Measurements from ENCODE around the gene ETF1. TPM values are rescaled to one million over a fixed set of nuclear protein-coding genes. Genes with fewer than 3 reads are reported as not detected.
"Not testable (repeated sequence)": the region's sequence is repeated elsewhere in the genome, so short reads cannot be mapped to it uniquely, and the experiment has no call there.

Gene ETF1
- total RNA-seq, 1 donor, result 160 TPM

DNA sequence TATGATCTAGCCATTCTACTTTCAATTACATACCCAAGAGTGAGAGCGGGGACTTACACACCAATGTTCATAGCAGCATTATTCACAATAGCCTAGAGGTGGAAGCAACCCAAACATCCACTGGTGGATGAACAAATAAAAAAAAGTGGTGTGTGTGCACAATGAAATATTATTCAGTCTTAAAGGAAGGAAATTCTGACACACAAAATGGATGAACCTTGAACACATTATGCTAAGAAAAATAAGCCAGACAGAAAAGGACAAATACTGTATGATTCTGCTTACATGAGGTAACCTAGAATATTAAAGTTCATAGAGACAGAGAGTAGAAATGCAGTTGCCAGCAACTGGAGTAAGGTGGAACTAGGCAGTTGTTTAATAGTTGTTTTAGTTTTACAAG lies 22.1 kb downstream of the ETF1 start:
- no peak overlapping the region for H3K4me3 ChIP-seq (ENCODE audit: low read depth, low read length)
- TF ChIP-seq CTCF (IDR thresholded peaks at IDR 0.05; ENCODE audit: insufficient read depth, low read depth, low read length), result no peak
- DNase-seq (ENCODE audit: low read depth), result no peak

GRCh38 chr5:138517437-138517836 lies 25.6 kb downstream of the ETF1 start:
- H3K4me3 ChIP-seq (ENCODE audit: low read depth, low read length), result no peak overlapping the region
- no peak for TF ChIP-seq CTCF (IDR thresholded peaks at IDR 0.05; ENCODE audit: insufficient read depth, low read depth, low read length)
- DNase-seq (ENCODE audit: low read depth), result no peak

DNA sequence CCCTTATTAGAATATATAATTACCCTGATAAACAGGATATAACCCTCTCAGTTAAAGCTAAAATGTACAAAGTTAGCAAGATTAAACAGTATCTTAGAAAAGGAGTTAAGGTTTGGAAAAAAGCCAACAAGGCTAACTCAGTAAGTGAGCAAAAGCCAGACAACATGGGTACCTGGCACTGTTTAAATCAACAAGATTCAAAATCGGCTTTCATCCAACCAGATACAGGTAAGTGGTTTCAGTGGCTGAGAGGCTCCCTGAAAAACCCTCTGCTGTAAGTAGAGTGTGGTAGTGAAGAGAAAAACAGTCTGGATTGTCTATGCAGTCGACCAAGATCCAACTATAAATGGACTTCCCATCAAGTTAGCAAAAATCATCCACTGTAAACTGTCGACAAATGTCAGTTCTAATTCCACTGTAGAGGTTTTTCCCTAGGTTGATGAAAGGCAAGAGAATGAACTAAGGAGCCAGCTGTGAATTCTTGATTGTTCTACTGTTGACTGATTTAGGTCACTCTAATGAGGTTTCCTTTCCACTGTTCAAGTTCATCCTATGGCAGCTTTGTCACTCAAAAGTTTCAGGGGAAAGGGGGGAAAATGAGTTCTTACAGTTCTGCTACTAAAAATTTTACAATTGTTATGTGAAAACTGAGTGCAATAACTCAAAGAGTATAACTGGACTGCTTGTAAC lies 27.3 kb downstream of the ETF1 start:
- no peak for DNase-seq (ENCODE audit: low read depth)
- H3K4me3 ChIP-seq (ENCODE audit: low read depth, low read length), result no peak overlapping the region
- no peak for TF ChIP-seq CTCF (IDR thresholded peaks at IDR 0.05; ENCODE audit: insufficient read depth, low read depth, low read length)

GRCh38 chr5:138514021-138514420 lies 29.0 kb downstream of the ETF1 start:
- TF ChIP-seq CTCF (IDR thresholded peaks at IDR 0.05; ENCODE audit: insufficient read depth, low read depth, low read length), result no peak
- no peak for DNase-seq (ENCODE audit: low read depth)
- H3K4me3 ChIP-seq (ENCODE audit: low read depth, low read length), result no peak overlapping the region

GRCh38 chr5:138508958-138509357 lies 34.1 kb downstream of the ETF1 start:
- peak; percentile 17 for DNase-seq (ENCODE audit: low read depth)
- TF ChIP-seq CTCF (IDR thresholded peaks at IDR 0.05; ENCODE audit: insufficient read depth, low read depth, low read length), result no peak
- H3K4me3 ChIP-seq (ENCODE audit: low read depth, low read length), result no peak overlapping the region

GRCh38 chr5:138507485-138507884 lies 35.6 kb downstream of the ETF1 start:
- not testable (repeated sequence) for H3K4me3 ChIP-seq (ENCODE audit: low read depth, low read length)
- DNase-seq (ENCODE audit: low read depth), result peak; percentile 90

- no peak overlapping the region for H3K4me3 ChIP-seq (ENCODE audit: low read depth, low read length)
- no peak for TF ChIP-seq CTCF (IDR thresholded peaks at IDR 0.05; ENCODE audit: insufficient read depth, low read depth, low read length)
- peak; percentile 14 for DNase-seq (ENCODE audit: low read depth)
Observed at GRCh38 chr5:138506370-138507306, 36.4 kb downstream of the ETF1 start.

Measured in fibroblast of villous mesenchyme (primary cell).